ENCODE measurements around the gene TAS2R9. TPM values are rescaled to one million over a fixed set of nuclear protein-coding genes. Genes with fewer than 3 reads are reported as not detected.

The TAS2R9 gene
- polyA plus RNA-seq, 3 donors: not detected

Other genes starting within 250 kb of the TAS2R9 start
- gene MAGOHB, start 196.6 kb downstream of the TAS2R9 start, polyA plus RNA-seq (ENCODE audit: insufficient read length in 3 of 3): 10 to 100 TPM; 36.4 to 46.6 (median 42.9) TPM
- 1 to 10 TPM in 1 of 3 donors, under 1 TPM in 2; 0.67 to 1.0 (median 0.85) TPM for gene STYK1, start 136.1 kb downstream of the TAS2R9 start, polyA plus RNA-seq (ENCODE audit: insufficient read length in 3 of 3)
- gene YBX3, start 86.8 kb downstream of the TAS2R9 start, polyA plus RNA-seq (ENCODE audit: insufficient read length in 3 of 3): 100 to 1,000 TPM; 192 to 229 (median 206) TPM
- gene TAS2R7, start 7.5 kb downstream of the TAS2R9 start, polyA plus RNA-seq (ENCODE audit: insufficient read length in 3 of 3): not detected
- gene TAS2R8, start 2.9 kb downstream of the TAS2R9 start, polyA plus RNA-seq (ENCODE audit: insufficient read length in 3 of 3): not detected
- gene TAS2R10, start 16.2 kb upstream of the TAS2R9 start, polyA plus RNA-seq (ENCODE audit: insufficient read length in 3 of 3): 1 to 10 TPM in 1 of 3 donors, under 1 TPM in 2; 0.99 to 1.4 (median 1.00) TPM
- 1 to 10 TPM; 5.6 to 7.8 (median 5.9) TPM for gene PRR4, start 39.3 kb upstream of the TAS2R9 start, polyA plus RNA-seq (ENCODE audit: insufficient read length in 3 of 3)
- 10 to 100 TPM; 11.6 to 16.9 (median 15.9) TPM for gene PRH1, start 74.1 kb upstream of the TAS2R9 start, polyA plus RNA-seq (ENCODE audit: insufficient read length in 3 of 3)
- under 1 TPM in 2 of 3 donors, not detected in 1; 0.10 TPM for gene TAS2R13, start 99.4 kb upstream of the TAS2R9 start, polyA plus RNA-seq (ENCODE audit: insufficient read length in 3 of 3)
- under 1 TPM; 0.28 to 0.64 (median 0.48) TPM for gene PRH2, start 119.1 kb upstream of the TAS2R9 start, polyA plus RNA-seq (ENCODE audit: insufficient read length in 3 of 3)
- gene TAS2R14, start 129.1 kb upstream of the TAS2R9 start, polyA plus RNA-seq (ENCODE audit: insufficient read length in 3 of 3): 1 to 10 TPM; 2.3 to 3.1 (median 2.9) TPM
- not detected for gene TAS2R50, start 176.7 kb upstream of the TAS2R9 start, polyA plus RNA-seq (ENCODE audit: insufficient read length in 3 of 3)
- 1 to 10 TPM in 2 of 3 donors, under 1 TPM in 1; 0.89 to 1.2 (median 1.1) TPM for gene TAS2R20, start 188.1 kb upstream of the TAS2R9 start, polyA plus RNA-seq (ENCODE audit: insufficient read length in 3 of 3)
- gene TAS2R19, start 212.5 kb upstream of the TAS2R9 start, polyA plus RNA-seq (ENCODE audit: insufficient read length in 3 of 3): 1 to 10 TPM in 2 of 3 donors, under 1 TPM in 1; 0.94 to 1.8 (median 1.2) TPM
- gene TAS2R31, start 221.2 kb upstream of the TAS2R9 start, polyA plus RNA-seq (ENCODE audit: insufficient read length in 3 of 3): 1 to 10 TPM; 1.0 to 2.1 (median 1.1) TPM